ENCODE data around the gene CRYBB1. TPM values are rescaled to one million over a fixed set of nuclear protein-coding genes. Genes with fewer than 3 reads are reported as not detected.

The CRYBB1 gene
- polyA plus RNA-seq, 1 of the 3 experiments (the other 2 are of a cell fraction): 0.05 TPM

DNA sequence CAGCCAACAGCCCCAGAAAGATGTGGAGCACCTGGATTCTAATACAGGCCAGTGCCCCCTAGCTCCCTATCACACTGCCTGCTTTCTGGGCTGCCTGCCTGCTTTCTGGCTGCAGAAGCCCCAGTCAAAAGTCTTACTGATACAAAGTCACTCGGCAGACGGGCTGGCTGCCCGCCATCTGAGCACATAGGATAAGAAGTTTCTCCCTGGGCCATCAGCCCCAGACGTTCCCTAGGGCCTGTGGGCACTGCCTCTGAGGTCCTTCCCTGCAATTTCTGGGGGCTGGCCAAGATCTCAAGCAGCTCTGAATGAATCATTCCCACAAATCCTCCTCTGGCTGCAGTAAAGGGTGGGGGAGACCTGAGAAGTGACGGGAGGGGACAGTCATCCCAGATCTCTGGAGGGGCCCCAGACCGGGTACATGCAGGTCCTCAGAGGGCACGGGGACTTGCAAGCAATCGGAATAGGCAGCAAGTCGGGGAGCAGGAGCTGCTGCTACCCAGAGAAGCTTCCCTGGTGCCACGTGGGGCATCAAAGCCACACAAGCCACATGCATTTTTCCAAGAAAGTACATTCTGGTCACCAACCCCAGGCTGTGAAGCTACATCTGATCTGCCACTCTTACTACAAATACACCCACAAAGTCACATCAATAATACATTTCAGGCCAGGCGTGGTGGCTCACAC is 32.6 kb downstream of the CRYBB1 start:
- Histone ChIP-seq H3K9me3 (no peaks in the 10 kb centered on the region), H3K36me3 (replicated peaks in 1 of 2; ENCODE audit: control insufficient read depth in 1 of 2, insufficient read depth in 2 of 2, low read length in 1 of 2) (peaks cover 3 to 9% of the 10 kb centered on the region in 2 experiments), H3K9ac (no peak overlapping the region), H2AFZ (ENCODE audit: low read depth) (no peak overlapping the region), H3K27me3 (ENCODE audit: insufficient read depth) (no peaks in the 10 kb centered on the region), H3K27ac (ENCODE audit: low read depth in 2 of 2, low read length in 1 of 2) (peak overlapping the region; percentile 56 to 65), H3K4me3 (ENCODE audit: low read depth in 2 of 2, low read length in 1 of 2) (no peak overlapping the region), H4K20me1 (ENCODE audit: insufficient read depth) (no peaks in the 10 kb centered on the region; the same call in 1 of the 2 replicates), H3K9me2 (no peaks in the 10 kb centered on the region), H3K79me2 (ENCODE audit: insufficient read depth) (peaks cover 65% of the 10 kb centered on the region), H3F3A (replicated peaks; ENCODE audit: insufficient read depth) (peaks cover 20% of the 10 kb centered on the region), H3K4me2 (peak overlapping the region; percentile 45; the same call in 1 of the 2 replicates), H3K4me1 (ENCODE audit: control insufficient read depth in 1 of 2, insufficient read depth in 2 of 2, low read depth in 1 of 2, low read length in 1 of 2) (peaks cover 10 to 14% of the 10 kb centered on the region in 2 experiments; a peak in 3 of 4 replicates)
- peak; percentile 53 for DNase-seq
- WGBS (ENCODE audit: low lambda C conversion rate): 28% methylated on average over 9 of the region's 11 CpGs
- ChIA-PET CTCF (interaction anchor here (0.7 to 1.2 kb wide), 4 partner anchors 13 to 217 kb away, joined by 3 read pairs; no protein-coding TSS in a partner anchor), POLR2A (no interaction called here)
- TF ChIP-seq NFIC (IDR thresholded peaks at IDR 0.05; ENCODE audit: borderline replicate concordance) (peak; percentile 92), JUND (IDR thresholded peaks at IDR 0.05) (peak; percentile 73), MXI1 (IDR thresholded peaks at IDR 0.05; ENCODE audit: low read depth, low read length) (peak; percentile 19; the same call in 1 of the 2 replicates), EP300 (IDR thresholded peaks at IDR 0.05; ENCODE audit: borderline replicate concordance in 1 of 2, low read depth in 1 of 2, low read length in 1 of 2) (0 out of 4 replicates have a peak, but pooled peaks of 1 of the 2 experiments have one; percentile 48), FOSL2 (IDR thresholded peaks at IDR 0.05; ENCODE audit: borderline replicate concordance, low read depth) (peak; percentile 72; the same call in 1 of the 2 replicates), POLR2AphosphoS5 (IDR thresholded peaks at IDR 0.05; ENCODE audit: low read depth, low read length) (peak; percentile 22; the same call in 1 of the 2 replicates), CHD2 (IDR thresholded peaks at IDR 0.05; ENCODE audit: low read length, partially characterized antibody) (peak; percentile 12), TCF12 (IDR thresholded peaks at IDR 0.05) (peak; percentile 68), TAF1 (IDR thresholded peaks at IDR 0.05; ENCODE audit: borderline replicate concordance, low read depth, low read length) (no peak)
- TF ChIP-seq, protein P1, sequence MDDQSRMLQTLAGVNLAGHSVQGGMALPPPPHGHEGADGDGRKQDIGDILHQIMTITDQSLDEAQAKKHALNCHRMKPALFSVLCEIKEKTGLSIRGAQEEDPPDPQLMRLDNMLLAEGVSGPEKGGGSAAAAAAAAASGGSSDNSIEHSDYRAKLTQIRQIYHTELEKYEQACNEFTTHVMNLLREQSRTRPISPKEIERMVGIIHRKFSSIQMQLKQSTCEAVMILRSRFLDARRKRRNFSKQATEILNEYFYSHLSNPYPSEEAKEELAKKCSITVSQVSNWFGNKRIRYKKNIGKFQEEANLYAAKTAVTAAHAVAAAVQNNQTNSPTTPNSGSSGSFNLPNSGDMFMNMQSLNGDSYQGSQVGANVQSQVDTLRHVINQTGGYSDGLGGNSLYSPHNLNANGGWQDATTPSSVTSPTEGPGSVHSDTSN (IDR thresholded peaks at IDR 0.05): peak; percentile 43; the same call in 1 of the 2 replicates
- TF ChIP-seq, protein P2, sequence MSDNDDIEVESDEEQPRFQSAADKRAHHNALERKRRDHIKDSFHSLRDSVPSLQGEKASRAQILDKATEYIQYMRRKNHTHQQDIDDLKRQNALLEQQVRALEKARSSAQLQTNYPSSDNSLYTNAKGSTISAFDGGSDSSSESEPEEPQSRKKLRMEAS (IDR thresholded peaks at IDR 0.05; ENCODE audit: low read depth): peak; percentile 46; the same call in 1 of the 2 replicates
- TF ChIP-seq, protein P3, sequence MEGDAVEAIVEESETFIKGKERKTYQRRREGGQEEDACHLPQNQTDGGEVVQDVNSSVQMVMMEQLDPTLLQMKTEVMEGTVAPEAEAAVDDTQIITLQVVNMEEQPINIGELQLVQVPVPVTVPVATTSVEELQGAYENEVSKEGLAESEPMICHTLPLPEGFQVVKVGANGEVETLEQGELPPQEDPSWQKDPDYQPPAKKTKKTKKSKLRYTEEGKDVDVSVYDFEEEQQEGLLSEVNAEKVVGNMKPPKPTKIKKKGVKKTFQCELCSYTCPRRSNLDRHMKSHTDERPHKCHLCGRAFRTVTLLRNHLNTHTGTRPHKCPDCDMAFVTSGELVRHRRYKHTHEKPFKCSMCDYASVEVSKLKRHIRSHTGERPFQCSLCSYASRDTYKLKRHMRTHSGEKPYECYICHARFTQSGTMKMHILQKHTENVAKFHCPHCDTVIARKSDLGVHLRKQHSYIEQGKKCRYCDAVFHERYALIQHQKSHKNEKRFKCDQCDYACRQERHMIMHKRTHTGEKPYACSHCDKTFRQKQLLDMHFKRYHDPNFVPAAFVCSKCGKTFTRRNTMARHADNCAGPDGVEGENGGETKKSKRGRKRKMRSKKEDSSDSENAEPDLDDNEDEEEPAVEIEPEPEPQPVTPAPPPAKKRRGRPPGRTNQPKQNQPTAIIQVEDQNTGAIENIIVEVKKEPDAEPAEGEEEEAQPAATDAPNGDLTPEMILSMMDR (IDR thresholded peaks at IDR 0.05): peak; percentile 26; the same call in 1 of the 2 replicates
- TF ChIP-seq, protein P4, sequence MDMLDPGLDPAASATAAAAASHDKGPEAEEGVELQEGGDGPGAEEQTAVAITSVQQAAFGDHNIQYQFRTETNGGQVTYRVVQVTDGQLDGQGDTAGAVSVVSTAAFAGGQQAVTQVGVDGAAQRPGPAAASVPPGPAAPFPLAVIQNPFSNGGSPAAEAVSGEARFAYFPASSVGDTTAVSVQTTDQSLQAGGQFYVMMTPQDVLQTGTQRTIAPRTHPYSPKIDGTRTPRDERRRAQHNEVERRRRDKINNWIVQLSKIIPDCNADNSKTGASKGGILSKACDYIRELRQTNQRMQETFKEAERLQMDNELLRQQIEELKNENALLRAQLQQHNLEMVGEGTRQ (IDR thresholded peaks at IDR 0.05; ENCODE audit: borderline replicate concordance, low read depth, low read length): no peak
- TF ChIP-seq, protein P5, sequence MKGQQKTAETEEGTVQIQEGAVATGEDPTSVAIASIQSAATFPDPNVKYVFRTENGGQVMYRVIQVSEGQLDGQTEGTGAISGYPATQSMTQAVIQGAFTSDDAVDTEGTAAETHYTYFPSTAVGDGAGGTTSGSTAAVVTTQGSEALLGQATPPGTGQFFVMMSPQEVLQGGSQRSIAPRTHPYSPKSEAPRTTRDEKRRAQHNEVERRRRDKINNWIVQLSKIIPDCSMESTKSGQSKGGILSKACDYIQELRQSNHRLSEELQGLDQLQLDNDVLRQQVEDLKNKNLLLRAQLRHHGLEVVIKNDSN (IDR thresholded peaks at IDR 0.05; ENCODE audit: borderline replicate concordance, low read depth): no peak
